GM19372 (cell line): ENCODE results near the gene DNAJC24.
"Not testable (repeated sequence)": the region's sequence is repeated elsewhere in the genome, so short reads cannot be mapped to it uniquely, and the experiment has no call there.

Experiments used
- ATAC-seq: cut with Tn5 transposase; IDR thresholded peaks from one replicate; pipeline ENCODE4 v1.9.1; 2021; ENCODE audit warnings: mild to moderate bottlenecking, low read depth, moderate library complexity; ENCODE audit not compliant: unreplicated experiment

The DNAJC24 gene, protein sequence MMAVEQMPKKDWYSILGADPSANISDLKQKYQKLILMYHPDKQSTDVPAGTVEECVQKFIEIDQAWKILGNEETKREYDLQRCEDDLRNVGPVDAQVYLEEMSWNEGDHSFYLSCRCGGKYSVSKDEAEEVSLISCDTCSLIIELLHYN

DNA sequence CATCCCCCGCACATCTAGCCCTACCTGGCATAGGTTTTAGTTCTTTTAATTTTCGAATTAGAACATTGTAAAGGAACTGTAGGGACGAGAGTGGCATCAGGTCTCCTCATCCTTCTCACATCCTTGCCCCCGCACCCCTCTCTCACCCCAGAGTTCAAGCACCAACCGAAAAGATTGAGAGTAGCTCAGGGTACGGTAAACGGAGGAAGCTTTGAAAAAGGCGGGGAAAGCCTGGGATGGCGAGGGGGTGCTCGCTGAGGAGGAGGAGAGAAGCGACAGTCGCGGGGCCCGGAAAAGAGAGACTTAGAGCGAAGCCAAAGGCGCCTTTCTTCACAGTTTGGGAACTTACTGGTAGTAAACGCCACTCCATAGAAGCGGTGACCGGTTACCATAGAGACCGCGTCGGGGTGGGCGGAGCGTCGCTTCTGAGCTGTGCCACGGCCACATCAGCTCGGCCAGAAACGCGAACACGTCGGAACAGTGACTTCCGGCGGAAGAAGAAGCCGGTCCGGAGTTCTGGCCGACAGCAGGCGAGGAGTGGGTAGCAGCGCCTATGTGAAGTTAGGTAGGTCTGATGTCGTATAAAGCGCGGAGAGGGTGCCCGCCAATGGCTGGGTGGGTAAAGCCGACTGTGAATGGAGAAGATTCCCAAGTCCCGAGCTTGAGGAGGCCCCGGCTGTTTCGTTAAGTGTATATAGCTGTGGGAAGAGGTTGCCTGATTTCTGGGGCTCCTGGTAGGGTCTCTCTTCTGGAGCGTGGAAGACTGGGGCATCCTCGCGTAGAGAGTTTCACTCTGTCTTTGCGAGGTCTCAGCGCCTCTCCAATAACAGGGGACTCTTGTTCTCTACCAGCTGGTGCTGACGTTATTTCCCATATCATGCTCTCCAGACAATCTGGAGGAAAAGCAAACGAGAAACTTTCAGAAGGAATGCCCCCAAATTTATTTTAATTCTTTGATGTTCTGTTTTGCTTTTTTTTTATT is at the start of gene DNAJC24, which contains the start of gene DCDC1:
DNAJC24 (plus strand) TSS at position 513 of the 982 bp plus-strand sequence. CDS start 889 bp downstream, outside the sequence.
DCDC1 (minus strand) TSS at position 392 of the 982 bp plus-strand sequence. CDS start 41,459 bp downstream, outside the sequence.
- ATAC-seq = peak; percentile 95

GRCh38 chr11:31321494-31321893 is 48.2 kb upstream of the DNAJC24 start:
- ATAC-seq = not testable (repeated sequence)

GRCh38 chr11:31323145-31323544 is 46.5 kb upstream of the DNAJC24 start:
- ATAC-seq = no peak

DNA sequence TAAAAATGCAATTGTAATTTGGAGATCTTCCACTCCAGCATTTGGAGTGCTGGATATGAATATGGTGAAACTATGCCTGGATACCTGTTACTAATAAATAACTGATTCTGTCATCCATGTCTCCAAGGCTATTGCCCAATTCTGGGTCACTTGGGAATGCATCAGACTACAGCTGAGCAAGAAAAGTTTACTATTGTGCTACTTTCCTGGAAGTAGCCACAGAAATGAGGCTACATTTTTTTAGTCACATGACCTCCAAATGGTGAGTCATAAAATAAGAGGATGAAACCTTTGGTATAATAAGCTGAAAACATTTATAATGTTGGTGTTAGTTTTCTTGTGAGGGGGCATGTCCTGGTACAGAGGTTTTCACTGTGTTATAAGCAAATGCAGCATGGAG is 44.5 kb upstream of the DNAJC24 start:
- ATAC-seq = no peak

- peak; percentile 71 for ATAC-seq
These were observed 43.1 kb upstream of the DNAJC24 start for GRCh38 chr11:31326470-31327148.

DNA sequence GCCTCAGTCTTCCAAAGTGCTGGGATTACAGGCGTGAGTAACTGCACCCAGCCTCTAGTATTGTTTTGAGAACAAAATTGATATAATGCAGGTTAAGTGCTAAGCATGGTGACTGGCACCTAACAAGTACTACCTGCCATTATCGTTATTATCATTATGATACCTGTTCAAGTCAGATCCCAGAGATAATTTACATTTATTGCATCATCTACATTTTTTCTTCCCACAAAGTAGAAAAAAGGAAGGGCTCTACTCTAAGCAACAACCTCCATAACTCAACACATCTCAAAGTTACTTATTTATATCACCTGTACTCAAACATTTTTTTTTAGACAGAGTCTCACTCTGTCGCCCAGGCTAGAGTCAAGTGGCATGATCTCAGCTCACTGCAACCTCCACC is 42.2 kb upstream of the DNAJC24 start:
- no peak for ATAC-seq

DNA sequence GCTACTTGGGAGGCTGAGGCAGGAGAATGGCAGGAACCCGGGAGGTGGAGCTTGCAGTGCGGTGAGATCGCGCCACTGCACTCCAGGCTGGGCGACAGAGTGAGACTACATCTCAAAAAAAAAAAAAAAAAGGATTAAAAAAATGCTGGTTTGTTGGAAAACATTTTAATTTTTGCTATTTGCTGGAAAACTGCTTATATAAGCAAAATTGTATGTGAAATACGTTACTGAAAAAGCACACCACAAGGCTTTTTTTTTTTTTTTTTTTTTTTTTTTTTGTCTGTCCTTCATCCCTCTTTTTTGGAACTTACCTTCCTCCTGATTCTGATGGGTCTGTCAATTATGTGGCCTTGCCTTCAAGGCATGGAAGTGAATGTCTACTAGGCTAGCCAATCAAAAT is 41.0 kb upstream of the DNAJC24 start:
- ATAC-seq = no peak

GRCh38 chr11:31337806-31338205 is 31.9 kb upstream of the DNAJC24 start:
- no peak for ATAC-seq

DNA sequence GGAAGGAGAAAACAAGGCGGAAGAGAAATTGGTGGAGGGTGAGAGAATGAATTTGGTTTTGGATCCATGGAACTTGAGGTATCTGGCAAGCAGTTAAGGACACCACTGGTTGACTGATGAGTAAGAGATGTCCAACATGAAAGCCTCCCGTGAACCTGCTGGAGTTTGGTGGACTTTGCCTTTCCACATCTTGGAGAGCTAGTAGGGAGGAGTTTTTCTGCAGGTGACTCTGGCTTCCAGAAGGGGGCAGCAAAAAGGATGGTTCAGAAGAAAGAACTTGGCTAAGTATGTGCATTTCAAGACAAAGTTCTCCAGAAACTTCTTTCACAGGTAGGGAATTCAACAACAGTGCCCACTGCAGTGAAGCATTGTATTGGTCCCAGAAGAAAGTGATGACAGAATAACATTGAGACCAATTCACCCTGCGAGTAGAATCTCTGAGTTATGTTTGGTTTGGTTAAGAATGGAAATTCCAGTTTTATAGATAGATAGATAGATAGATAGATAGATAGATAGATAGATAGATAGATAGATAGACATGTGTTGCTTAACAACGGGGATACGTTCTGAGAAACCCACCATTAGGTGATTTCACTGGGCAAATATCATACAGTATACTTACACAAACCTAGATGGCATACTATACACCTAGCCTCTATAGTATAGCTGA is 28.6 kb upstream of the DNAJC24 start:
- no peak for ATAC-seq

- no peak for ATAC-seq
These were observed 18.5 kb upstream of the DNAJC24 start for GRCh38 chr11:31351168-31351567.

GRCh38 chr11:31355131-31355530 is 14.5 kb upstream of the DNAJC24 start:
- ATAC-seq = no peak

- no peak for ATAC-seq
These were observed 13.8 kb upstream of the DNAJC24 start for GRCh38 chr11:31355817-31356216.

DNA sequence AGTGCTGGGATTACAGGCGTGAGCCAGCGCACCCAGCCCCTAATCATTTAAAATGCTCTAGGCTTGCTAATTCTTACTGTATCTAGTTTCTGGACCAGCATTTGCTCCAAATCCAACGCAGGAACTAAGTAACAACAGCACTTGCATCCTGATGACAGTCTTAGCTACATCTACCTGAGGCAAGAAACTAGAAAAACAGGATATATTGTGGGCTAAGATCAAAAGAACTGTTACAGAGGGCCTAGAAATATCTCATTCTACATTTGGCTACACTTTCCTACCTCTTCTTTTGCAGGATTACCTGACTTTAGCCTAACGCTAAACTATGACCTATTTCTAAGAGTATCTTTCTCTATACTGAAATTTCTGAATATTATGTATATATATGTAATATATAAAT is 7.9 kb upstream of the DNAJC24 start:
- ATAC-seq = no peak

GRCh38 chr11:31366795-31367194 is 2.9 kb upstream of the DNAJC24 start:
- no peak for ATAC-seq

DNA sequence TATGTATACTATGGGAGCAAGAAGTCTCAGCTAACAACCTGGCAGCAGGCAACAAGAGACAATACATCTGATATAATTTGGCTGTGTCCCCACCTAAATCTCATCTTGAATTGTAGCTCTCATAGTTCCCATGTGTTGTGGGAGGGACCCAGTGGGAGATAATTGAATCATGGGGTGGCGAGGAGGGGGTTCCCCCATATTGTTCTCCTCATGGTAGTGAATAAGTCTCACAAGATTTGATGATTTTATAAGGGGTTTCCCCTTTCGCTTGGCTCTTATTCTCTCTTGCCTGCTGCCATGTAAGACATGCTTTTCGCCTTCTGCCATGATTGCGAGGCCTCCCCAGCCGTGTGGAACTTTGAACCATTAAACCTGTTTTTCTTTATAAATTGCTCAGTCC is 6.2 kb downstream of the DNAJC24 start:
- ATAC-seq = no peak

DNA sequence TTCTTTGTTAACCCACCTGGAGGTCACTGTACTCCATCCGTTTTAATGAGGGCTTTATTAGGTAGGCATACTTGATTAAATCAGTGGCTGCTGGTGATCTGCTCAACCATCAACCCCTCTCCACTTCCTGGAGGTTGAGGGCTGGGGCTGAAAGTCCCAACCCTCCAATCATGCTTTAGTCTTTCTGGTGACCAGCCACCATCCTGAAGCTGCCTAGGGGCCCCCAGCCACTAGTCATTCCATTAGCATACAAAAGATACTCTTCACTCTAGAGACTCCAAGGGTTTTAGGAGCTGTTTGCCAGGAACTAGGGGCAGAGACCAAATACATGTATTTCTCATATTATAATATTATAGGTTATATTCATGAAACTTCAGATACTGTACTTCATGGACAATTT is 13.5 kb downstream of the DNAJC24 start:
- no peak for ATAC-seq

- no peak for ATAC-seq
These were observed 17.7 kb downstream of the DNAJC24 start for GRCh38 chr11:31387379-31387778.

- no peak for ATAC-seq
These were observed 27.7 kb downstream of the DNAJC24 start for GRCh38 chr11:31397239-31397834.

DNA sequence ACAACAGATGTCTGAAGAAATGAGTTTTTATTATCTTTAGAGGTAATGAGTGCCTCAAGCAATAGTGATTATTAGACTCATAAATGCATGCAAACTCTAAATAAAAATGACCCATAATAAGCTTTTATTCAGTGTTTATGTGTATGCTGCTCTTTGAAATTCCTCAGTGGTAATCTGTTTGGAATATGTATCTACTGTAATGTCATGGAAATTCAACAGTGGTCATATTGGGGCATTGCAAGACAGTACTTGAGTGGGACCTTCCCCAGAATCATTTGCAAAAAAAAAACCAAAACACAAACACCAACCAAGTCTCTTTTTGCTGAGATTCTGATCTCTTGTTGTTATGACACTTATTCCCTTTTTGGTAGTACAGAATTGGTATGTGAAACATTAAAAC is 35.0 kb downstream of the DNAJC24 start:
- ATAC-seq = no peak

GRCh38 chr11:31408201-31408600 is 38.5 kb downstream of the DNAJC24 start:
- no peak for ATAC-seq
